CD4-positive, alpha-beta T cell (primary cell): Measurements from ENCODE around the gene ZNF516. TPM values are rescaled to one million over a fixed set of nuclear protein-coding genes. Genes with fewer than 3 reads are reported as not detected.

Experiments used
- ATAC-seq: fragments of 200-7000 bp; cut with Tn5 transposase; one replicate; pipeline ENCODE4 v1.10.0; 2022; ENCODE audit warnings: mild to moderate bottlenecking; ENCODE audit not compliant: poor library complexity
- CTCF ChIA-PET: fragments of 350-600 bp; sonication (Branson Sonifier 250); formaldehyde crosslinking; loops from one replicate; lab custom pipeline; 2021; ENCODE audit warnings: antibody characterized with exemption, inconsistent platforms; lab: Charles Lee
- POLR2A ChIA-PET: fragments of 350-600 bp; sonication (Branson Sonifier 250); formaldehyde crosslinking; loops from one replicate; lab custom pipeline; 2021; ENCODE audit warnings: antibody characterized with exemption, inconsistent platforms; lab: Charles Lee
- DNase-seq, 14 experiments: peaks; one replicate each; pipeline ENCODE4 v3.0.0-alpha.2; 2013 to 2020; ENCODE audit warnings: mixed read lengths in 2 of 14
- H3K27ac ChIP-seq, 2 donors: one replicate each; pipeline versions ENCODE4 v1.5.1 to v1.7.0; 2013; ENCODE audit warnings: low read length in 2 of 2, low read depth in 1 of 2, mild to moderate bottlenecking in 1 of 2
- H3K27me3 ChIP-seq, 2 experiments: 1 replicate in 1 of 2; 2 replicates in 1 of 2; pipeline versions ENCODE4 v1.6.1 to v1.7.0; 2013; ENCODE audit warnings: low read length in 2 of 2, control low read depth in 1 of 2, mild to moderate bottlenecking in 1 of 2, moderate library complexity in 1 of 2; ENCODE audit not compliant: insufficient read depth in 2 of 2, control insufficient read depth in 1 of 2
- H3K36me3 ChIP-seq: one replicate; pipeline ENCODE4 v1.6.1; 2013; ENCODE audit warnings: low read length, control low read depth; ENCODE audit not compliant: insufficient read depth
- H3K4me1 ChIP-seq: one replicate; pipeline ENCODE4 v1.6.1; 2013; ENCODE audit warnings: low read length, control low read depth; ENCODE audit not compliant: insufficient read depth
- H3K4me3 ChIP-seq: one replicate; pipeline ENCODE4 v1.5.1; 2013; ENCODE audit warnings: mild to moderate bottlenecking, low read length, moderate library complexity
- H3K9me3 ChIP-seq, 2 experiments: 1 replicate in 1 of 2; 2 replicates in 1 of 2; pipeline versions ENCODE4 v1.6.1 to v1.7.0; 2013; ENCODE audit warnings: low read length in 2 of 2, mild to moderate bottlenecking in 2 of 2, control low read depth in 1 of 2, moderate library complexity in 1 of 2; ENCODE audit not compliant: control insufficient read depth in 1 of 2, insufficient read depth in 1 of 2
- H3K27ac Mint-ChIP-seq: one replicate; pipeline ENCODE4 v1.8.0; 2020; ENCODE audit warnings: mixed read lengths
- H3K27me3 Mint-ChIP-seq: one replicate; pipeline ENCODE4 v1.8.0; 2021; ENCODE audit warnings: mixed read lengths
- H3K36me3 Mint-ChIP-seq: one replicate; pipeline ENCODE4 v1.8.0; 2021; ENCODE audit warnings: low read depth, mixed read lengths
- H3K4me1 Mint-ChIP-seq: one replicate; pipeline ENCODE4 v1.8.0; 2021; ENCODE audit warnings: low read depth, mixed read lengths
- H3K4me3 Mint-ChIP-seq: one replicate; pipeline ENCODE4 v1.8.0; 2020; ENCODE audit warnings: mild to moderate bottlenecking, mixed read lengths
- H3K9me3 Mint-ChIP-seq: one replicate; pipeline ENCODE4 v1.8.0; 2020; ENCODE audit warnings: mixed read lengths
- CTCF ChIP-seq: fragments of 200-600 bp; IDR thresholded peaks from one replicate; pipeline ENCODE4 v1.8.0; 2022; ENCODE audit warnings: antibody characterized with exemption, mild to moderate bottlenecking
- intact Hi-C, 2 experiments: fragments of 100-400 bp; cut with DNase I in 1 of 2; cut with micrococcal nuclease in 1 of 2; formaldehyde crosslinking; loops; one replicate each; pipeline versions ENCODE4 v1.15.1 to v1.9.0; 2023 to 2025; cut with DNase I, micrococcal nuclease
- total RNA-seq, 174 experiments: library from RNA in 2 of 174; stranded (reverse) in 2 of 174; gene quantifications; one replicate each; pipeline ENCODE4 v1.2.3 and lab custom pipeline; 2021 to 2026

ZNF516 gene
- total RNA-seq, 2 experiments from 2014 or later: 22.4 to 29.3 TPM

GRCh38 chr18:76412818-76413565 lies 82.0 kb downstream of the ZNF516 start:
- no peak overlapping the region for H3K27ac Mint-ChIP-seq
- H3K36me3 ChIP-seq: no peaks in the 10 kb centered on the region
- no peak overlapping the region for H3K4me3 ChIP-seq
- intact Hi-C loops: no loop called here
- no peaks in the 10 kb centered on the region for H3K9me3 ChIP-seq
- ChIA-PET CTCF (no interaction called here), POLR2A (no interaction called here)
- no peak overlapping the region for H3K4me3 Mint-ChIP-seq
- DNase-seq: no peak
- ATAC-seq: no peak
- H3K27ac ChIP-seq: no peak overlapping the region
- no peaks in the 10 kb centered on the region for H3K27me3 ChIP-seq
- TF ChIP-seq CTCF: no peak
- H3K27me3 Mint-ChIP-seq: no peaks in the 10 kb centered on the region
- peaks cover 8% of the 10 kb centered on the region for H3K36me3 Mint-ChIP-seq
- H3K4me1 Mint-ChIP-seq: peaks cover 25% of the 10 kb centered on the region
- H3K4me1 ChIP-seq: peaks cover 3% of the 10 kb centered on the region
- H3K9me3 Mint-ChIP-seq: no peaks in the 10 kb centered on the region

DNA sequence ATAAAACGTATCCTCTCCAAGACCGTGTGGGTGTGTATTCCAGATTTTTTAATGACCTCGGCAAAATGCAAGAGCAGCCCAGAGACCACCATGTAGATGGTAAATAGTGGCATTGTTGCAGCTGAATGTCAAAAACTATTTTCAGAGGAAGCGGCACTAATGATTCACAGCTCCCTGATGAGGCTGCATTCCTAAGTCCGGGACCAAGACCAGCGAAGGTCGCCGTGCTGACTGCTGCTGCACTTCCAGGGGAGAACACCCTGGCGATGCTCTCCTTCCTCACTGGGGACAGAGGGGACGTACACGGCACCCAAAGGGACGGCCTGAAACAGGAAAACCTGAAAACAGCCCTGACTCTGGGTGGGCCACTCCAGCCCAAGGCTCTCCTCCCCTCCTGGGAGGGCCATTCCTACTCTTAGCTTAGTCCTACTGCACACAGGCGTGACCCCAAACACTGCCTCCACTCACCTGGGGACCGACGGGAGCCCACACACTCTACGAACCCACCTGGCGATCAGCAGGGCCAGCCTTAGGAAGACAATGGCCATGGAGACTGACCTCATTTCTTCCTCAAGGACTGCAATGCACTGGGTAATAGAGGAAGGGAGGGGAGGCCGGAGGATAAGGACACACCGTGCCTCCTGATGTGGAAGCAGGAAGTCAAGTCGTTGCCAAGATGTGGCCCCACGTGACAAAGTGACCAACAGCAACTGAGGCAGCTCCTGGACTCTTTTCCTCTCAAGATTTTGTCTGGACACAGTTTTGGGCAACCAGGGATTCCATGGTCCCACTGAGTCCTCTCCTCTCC lies 82.8 kb downstream of the ZNF516 start:
- Mint-ChIP-seq H3K4me3 (no peak overlapping the region), H3K36me3 (peaks cover 8% of the 10 kb centered on the region), H3K27me3 (no peaks in the 10 kb centered on the region), H3K9me3 (no peaks in the 10 kb centered on the region), H3K27ac (no peak overlapping the region), H3K4me1 (peaks cover 23% of the 10 kb centered on the region)
- no peak for TF ChIP-seq CTCF
- intact Hi-C loops: no loop called here
- Histone ChIP-seq H3K27me3 (no peaks in the 10 kb centered on the region), H3K9me3 (no peaks in the 10 kb centered on the region), H3K4me3 (no peak overlapping the region), H3K4me1 (peaks cover 3% of the 10 kb centered on the region), H3K36me3 (no peaks in the 10 kb centered on the region), H3K27ac (no peak overlapping the region)
- ChIA-PET POLR2A (no interaction called here), CTCF (no interaction called here)
- no peak for DNase-seq
- no peak for ATAC-seq

- peaks cover 3% of the 10 kb centered on the region for H3K4me1 ChIP-seq
- ChIA-PET CTCF (no interaction called here), POLR2A (no interaction called here)
Observed at GRCh38 chr18:76410660-76411417, 84.2 kb downstream of the ZNF516 start.

More at GRCh38 chr18:76410660-76411417, 84.2 kb downstream of the ZNF516 start:
- Histone ChIP-seq H3K27me3 (no peaks in the 10 kb centered on the region), H3K36me3 (no peaks in the 10 kb centered on the region), H3K27ac (no peak overlapping the region), H3K9me3 (no peaks in the 10 kb centered on the region), H3K4me3 (no peak overlapping the region)
- Mint-ChIP-seq H3K36me3 (peaks cover 8% of the 10 kb centered on the region), H3K9me3 (no peaks in the 10 kb centered on the region), H3K27ac (no peak overlapping the region), H3K4me1 (peaks cover 28% of the 10 kb centered on the region), H3K4me3 (no peak overlapping the region), H3K27me3 (no peaks in the 10 kb centered on the region)
- DNase-seq (no peak), ATAC-seq (no peak)
- intact Hi-C loops: no loop called here
- no peak for TF ChIP-seq CTCF
